K562 (cell line): Measurements from ENCODE around the gene SEC22C. TPM values are rescaled to one million over a fixed set of nuclear protein-coding genes. Genes with fewer than 3 reads are reported as not detected.

Experiments
- ARHGAP35 ChIP-seq: fragments of 450-650 bp; IDR thresholded peaks from 2 replicates; pipeline ENCODE4 v1.6.1; 2018; ENCODE audit not compliant: partially characterized antibody
- ARID2 ChIP-seq: fragments of 450-650 bp; IDR thresholded peaks from 2 replicates; pipeline ENCODE4 v1.6.1; 2017; ENCODE audit warnings: antibody characterized with exemption, mild to moderate bottlenecking
- BHLHE40 ChIP-seq: IDR thresholded peaks from 2 replicates; pipeline ENCODE4 v1.6.1; 2011; ENCODE audit warnings: low read length, improper control_type of control experiment
- CREB3 ChIP-seq: fragments of 450-650 bp; conservative IDR thresholded peaks from 2 replicates; pipeline ENCODE4 v1.6.1; 2016; ENCODE audit warnings: missing genetic modification characterization, low read depth, mild to moderate bottlenecking, missing compliant biosample characterization, moderate library complexity
- ETV1 ChIP-seq: fragments of 450-650 bp; conservative IDR thresholded peaks from 2 replicates; pipeline ENCODE4 v1.6.1; 2016; ENCODE audit warnings: missing genetic modification characterization, control low read depth, low read depth, missing compliant biosample characterization
- MLX ChIP-seq, 2 experiments: fragments of 450-650 bp in 1 of 2; sonication (generic) in 1 of 2; formaldehyde crosslinking; conservative IDR thresholded peaks; 2 replicates each; pipeline versions ENCODE4 v1.4.0 to v1.8.1; 2020 to 2022; ENCODE audit warnings: mild to moderate bottlenecking in 1 of 2, missing genetic modification reagents in 1 of 2
- MYNN ChIP-seq, 2 experiments: sonication (generic); formaldehyde crosslinking in 1 of 2; IDR thresholded peaks; 2 replicates each; pipeline versions ENCODE4 v1.5.0 to v1.6.1; 2016 to 2020; ENCODE audit warnings: antibody characterized with exemption in 1 of 2, missing genetic modification reagents in 1 of 2
- PKNOX1 ChIP-seq: fragments of 450-650 bp; IDR thresholded peaks from 2 replicates; pipeline ENCODE4 v1.6.1; 2016
- POLR2AphosphoS5 ChIP-seq: IDR thresholded peaks from 2 replicates; pipeline ENCODE4 v1.6.1; 2011; ENCODE audit warnings: mild to moderate bottlenecking, low read depth, low read length, moderate library complexity; ENCODE audit not compliant: control insufficient read depth, insufficient read depth
- SAFB2 ChIP-seq: fragments of 200-400 bp; formaldehyde crosslinking; IDR thresholded peaks from 2 replicates; pipeline ENCODE4 v1.6.1; 2018; ENCODE audit warnings: borderline replicate concordance, low read length, low read depth, moderate library complexity; ENCODE audit not compliant: severe bottlenecking
- SMARCA4 ChIP-seq: fragments of 450-650 bp; IDR thresholded peaks from 2 replicates; pipeline ENCODE4 v1.6.1; 2016
- SPI1 ChIP-seq: IDR thresholded peaks from 2 replicates; pipeline ENCODE4 v1.6.1; 2011; ENCODE audit warnings: low read depth, low read length, control low read depth, borderline replicate concordance
- TCF7 ChIP-seq: sonication (generic); IDR thresholded peaks from 2 replicates; pipeline ENCODE4 v1.6.1; 2016; ENCODE audit warnings: antibody characterized with exemption, borderline replicate concordance
- YY1 ChIP-seq, 3 experiments: IDR thresholded peaks; 2 replicates each; pipeline ENCODE4 v1.6.1; 2011; ENCODE audit warnings: low read length in 2 of 3, mild to moderate bottlenecking in 2 of 3, moderate library complexity in 2 of 3, borderline replicate concordance in 1 of 3, control low read depth in 1 of 3, low read depth in 1 of 3; ENCODE audit not compliant: insufficient read depth in 3 of 3, insufficient replicate concordance in 2 of 3, control insufficient read depth in 1 of 3, insufficient read length in 1 of 3; ENCODE audit errors: extremely low read depth in 1 of 3
- ZBTB33 ChIP-seq: sonication (generic); formaldehyde crosslinking; IDR thresholded peaks from 2 replicates; pipeline ENCODE4 v1.8.1; 2023; ENCODE audit warnings: mild to moderate bottlenecking, missing genetic modification reagents
- ZBTB9 ChIP-seq: fragments of 450-650 bp; formaldehyde crosslinking; IDR thresholded peaks from 2 replicates; pipeline ENCODE4 v1.4.0; 2020; ENCODE audit warnings: mild to moderate bottlenecking, moderate library complexity
- ZNF175 ChIP-seq: fragments of 200-800 bp; sonication (Bioruptor generic); IDR thresholded peaks from 2 replicates; pipeline ENCODE4 v1.6.1; 2016; ENCODE audit warnings: low read depth, mild to moderate bottlenecking, missing genetic modification characterization, missing compliant biosample characterization
- ZNF274 ChIP-seq: IDR thresholded peaks from 2 replicates; pipeline ENCODE4 v1.6.1; 2011; ENCODE audit warnings: low read depth, mild to moderate bottlenecking, low read length, moderate library complexity, borderline replicate concordance
- polyA plus RNA-seq, 8 experiments: library from polyadenylated mRNA; depleted of rRNA in 4 of 8; stranded (reverse) in 5 of 8; unstranded in 3 of 8; fragments of >200 nt; fragmentation: Nextera tagmentation in 2 of 8; fragmentation: Illumina TruSeq in 1 of 8; extraction: Ambion mirVana in 2 of 8; extraction: Trizol in 1 of 8; gene quantifications; 2 replicates each; pipeline versions ENCODE4 v1.2.1 to v1.2.3, GENCODE V29; 2011 to 2014; ENCODE audit warnings: inconsistent platforms in 1 of 8, missing spikeins in 1 of 8
- total RNA-seq, 7 experiments: library from RNA; depleted of rRNA in 6 of 7; stranded (reverse); fragments of >200 nt in 6 of 7; fragmentation: Illumina TruSeq in 2 of 7; extraction: Trizol in 2 of 7; gene quantifications; 2 replicates each; pipeline versions ENCODE4 v1.2.1 to v1.2.3, GENCODE V29; 2011 to 2021; ENCODE audit warnings: low replicate concordance in 1 of 7

The SEC22C gene
- total and polyA plus RNA-seq, 9 of the 15 experiments (the other 6 are each of a cell fraction or from before 2014, with no cell fraction given), result 35.6 to 68.4 (median 50.7) TPM

- TF ChIP-seq ARID2, result peak; percentile 74
- peak; percentile 73 for TF ChIP-seq SMARCA4
- TF ChIP-seq YY1 (IDR thresholded peaks at IDR 0.05; ENCODE audit: borderline replicate concordance in 1 of 3, control insufficient read depth in 1 of 3, extremely low read depth in 1 of 3, insufficient read depth in 3 of 3, insufficient read length in 1 of 3, insufficient replicate concordance in 2 of 3, low read depth in 1 of 3, low read length in 2 of 3), result peak in 1 of 3 experiments; percentile 38
- peak; percentile 28; the same call in 1 of the 2 replicates for TF ChIP-seq ZBTB33
- 0 out of 2 replicates have a peak, but pooled peaks have one; percentile 1 for TF ChIP-seq MYNN (IDR thresholded peaks at IDR 0.05)
- no peak for TF ChIP-seq MYNN (CRISPR knock-in tag; IDR thresholded peaks at IDR 0.05)
- peak; percentile 69; the same call in 1 of the 2 replicates for TF ChIP-seq SPI1
- TF ChIP-seq BHLHE40, result no peak
- TF ChIP-seq POLR2AphosphoS5, result no peak
- 0 out of 2 replicates have a peak, but pooled peaks have one; percentile 3 for TF ChIP-seq ETV1 (tag)
- no peak for TF ChIP-seq MLX (CRISPR knock-in tag; conservative IDR thresholded peaks at IDR 0.05)
- no peak for TF ChIP-seq ZNF274
- TF ChIP-seq CREB3, result no peak
- no peak for TF ChIP-seq TCF7
- TF ChIP-seq ARHGAP35, result no peak
- TF ChIP-seq PKNOX1, result 0 out of 2 replicates have a peak, but pooled peaks have one; percentile 1
- no peak; the same call in 1 of the 2 replicates for TF ChIP-seq ZNF175
- TF ChIP-seq ZBTB9 (CRISPR knock-in tag), result 0 out of 2 replicates have a peak, but pooled peaks have one; percentile 16
- TF ChIP-seq SAFB2, result no peak
Observed at GRCh38 chr3:42582474-42583070, 805 bp upstream of the SEC22C start (continued).
